Neural progenitor cell (in vitro differentiated cells): Measurements from ENCODE around the gene RTL10. TPM values are rescaled to one million over a fixed set of nuclear protein-coding genes. Genes with fewer than 3 reads are reported as not detected.
"Not testable (repeated sequence)": the region's sequence is repeated elsewhere in the genome, so short reads cannot be mapped to it uniquely, and the experiment has no call there.

Experiments used
- DNase-seq: peaks from one replicate; pipeline ENCODE4 v3.0.0-alpha.2; 2016; ENCODE audit warnings: low spot score
- H2AFZ ChIP-seq: fragments of 200-600 bp; sonication (generic); replicated peaks from 2 replicates; pipeline ENCODE4 v1.6.1; 2016; ENCODE audit warnings: antibody characterized with exemption
- H3F3A ChIP-seq: fragments of 200-600 bp; sonication (generic); 2 replicates; pipeline ENCODE4 v1.6.1; 2016; ENCODE audit warnings: antibody characterized with exemption, low read depth
- H3K27ac ChIP-seq: fragments of 200-600 bp; sonication (generic); 2 replicates; pipeline ENCODE4 v1.5.1; 2016; ENCODE audit warnings: mild to moderate bottlenecking
- H3K27me3 ChIP-seq: fragments of 200-600 bp; sonication (generic); 2 replicates; pipeline ENCODE4 v1.6.1; 2016; ENCODE audit warnings: mild to moderate bottlenecking, moderate library complexity
- H3K36me3 ChIP-seq: fragments of 200-600 bp; sonication (generic); 2 replicates; pipeline ENCODE4 v1.5.1; 2016
- H3K4me1 ChIP-seq: fragments of 200-600 bp; sonication (generic); 2 replicates; pipeline ENCODE4 v1.6.1; 2016; ENCODE audit warnings: mixed run types
- H3K4me2 ChIP-seq: fragments of 200-600 bp; sonication (generic); 2 replicates; pipeline ENCODE4 v1.6.1; 2016
- H3K4me3 ChIP-seq: fragments of 200-600 bp; sonication (generic); 2 replicates; pipeline ENCODE4 v1.5.1; 2016
- H3K79me2 ChIP-seq: fragments of 200-600 bp; sonication (generic); 2 replicates; pipeline ENCODE4 v1.6.1; 2016; ENCODE audit warnings: low read depth
- H3K9ac ChIP-seq: fragments of 200-600 bp; sonication (generic); 2 replicates; pipeline ENCODE4 v1.6.1; 2016
- H3K9me3 ChIP-seq: fragments of 200-600 bp; sonication (generic); 2 replicates; pipeline ENCODE4 v1.5.1; 2016; ENCODE audit warnings: low read depth
- H4K20me1 ChIP-seq: fragments of 200-600 bp; sonication (generic); 2 replicates; pipeline ENCODE4 v1.6.1; 2016; ENCODE audit warnings: low read depth
- H3K27ac Mint-ChIP-seq: 3 replicates; pipeline ENCODE4 v1.8.0; 2021; ENCODE audit warnings: mixed read lengths
- H3K27me3 Mint-ChIP-seq: 2 replicates; pipeline ENCODE4 v1.8.0; 2022; ENCODE audit warnings: low read depth, mild to moderate bottlenecking, inconsistent platforms, moderate library complexity, mixed read lengths; ENCODE audit not compliant: insufficient read depth
- H3K36me3 Mint-ChIP-seq: 3 replicates; pipeline ENCODE4 v1.8.0; 2021; ENCODE audit warnings: mixed read lengths
- H3K4me1 Mint-ChIP-seq: 3 replicates; pipeline ENCODE4 v1.8.0; 2021; ENCODE audit warnings: mixed read lengths
- H3K4me3 Mint-ChIP-seq: 3 replicates; pipeline ENCODE4 v1.8.0; 2021; ENCODE audit warnings: mild to moderate bottlenecking, moderate library complexity, mixed read lengths
- H3K9me3 Mint-ChIP-seq: 3 replicates; pipeline ENCODE4 v1.8.0; 2020; ENCODE audit warnings: mixed read lengths
- CTCF ChIP-seq: fragments of 200-600 bp; sonication (generic); IDR thresholded peaks from 2 replicates; pipeline ENCODE4 v1.5.1; 2017; ENCODE audit warnings: antibody characterized with exemption, mild to moderate bottlenecking
- EZH2 ChIP-seq: fragments of 200-600 bp; sonication (generic); IDR thresholded peaks from 2 replicates; pipeline ENCODE4 v1.6.1; 2017; ENCODE audit warnings: antibody characterized with exemption, mild to moderate bottlenecking, moderate library complexity
- EZH2phosphoT487 ChIP-seq: fragments of 200-600 bp; sonication (generic); IDR thresholded peaks from 2 replicates; pipeline ENCODE4 v1.6.1; 2017; ENCODE audit warnings: antibody characterized with exemption
- total RNA-seq: library from RNA; depleted of rRNA; stranded (reverse); fragments of >200 nt; gene quantifications from 2 replicates; pipeline ENCODE4 v1.2.3, GENCODE V29; 2015; ENCODE audit warnings: low replicate concordance

Gene RTL10
- total RNA-seq, 1 donor from 2014 or later: 7.3 TPM

GRCh38 chr22:19885841-19886592 lies 31.3 kb upstream of the RTL10 start:
- no peak overlapping the region for H3K27ac ChIP-seq
- TF ChIP-seq EZH2 (no peak), CTCF (no peak), EZH2phosphoT487 (no peak)

GRCh38 chr22:19884954-19885751 lies 30.5 kb upstream of the RTL10 start:
- H3K36me3 Mint-ChIP-seq: no peaks in the 10 kb centered on the region
- no peaks in the 10 kb centered on the region for H3K9me3 Mint-ChIP-seq
- H3K4me1 Mint-ChIP-seq: peaks cover 34% of the 10 kb centered on the region
- H3K4me3 ChIP-seq: no peak overlapping the region
- peaks cover 8% of the 10 kb centered on the region for H3F3A ChIP-seq
- no peaks in the 10 kb centered on the region for H3K9me3 ChIP-seq
- DNase-seq: no peak
- no peak overlapping the region for H2AFZ ChIP-seq
- no peaks in the 10 kb centered on the region for H3K36me3 ChIP-seq
- no peaks in the 10 kb centered on the region for H4K20me1 ChIP-seq
- peak overlapping the region; percentile 57 for H3K27ac Mint-ChIP-seq
- no peak overlapping the region for H3K9ac ChIP-seq
- H3K27ac ChIP-seq: no peak overlapping the region
- peaks cover 20% of the 10 kb centered on the region for H3K27me3 ChIP-seq
- H3K4me1 ChIP-seq: peaks cover 22% of the 10 kb centered on the region
- no peak overlapping the region for H3K4me3 Mint-ChIP-seq
- no peaks in the 10 kb centered on the region for H3K79me2 ChIP-seq
- peaks cover 7% of the 10 kb centered on the region for H3K27me3 Mint-ChIP-seq
- no peak overlapping the region for H3K4me2 ChIP-seq
- TF ChIP-seq EZH2 (no peak), EZH2phosphoT487 (no peak), CTCF (no peak)

More at GRCh38 chr22:19885841-19886592, 31.3 kb upstream of the RTL10 start:
- Histone ChIP-seq H3K4me1 (peaks cover 21% of the 10 kb centered on the region), H3K4me2 (no peak overlapping the region), H3K4me3 (no peak overlapping the region), H3K9me3 (no peaks in the 10 kb centered on the region), H3K27me3 (peaks cover 20% of the 10 kb centered on the region), H3K36me3 (no peaks in the 10 kb centered on the region), H3K9ac (no peak overlapping the region), H3K79me2 (no peaks in the 10 kb centered on the region), H4K20me1 (no peaks in the 10 kb centered on the region), H3F3A (peaks cover 3% of the 10 kb centered on the region), H2AFZ (no peak overlapping the region)
- H3K36me3 Mint-ChIP-seq: no peaks in the 10 kb centered on the region
- no peak for DNase-seq
- H3K4me3 Mint-ChIP-seq: no peak overlapping the region
- H3K4me1 Mint-ChIP-seq: peaks cover 29% of the 10 kb centered on the region
- H3K27ac Mint-ChIP-seq: peak overlapping the region; percentile 57
- no peaks in the 10 kb centered on the region for H3K9me3 Mint-ChIP-seq
- peaks cover 10% of the 10 kb centered on the region for H3K27me3 Mint-ChIP-seq

GRCh38 chr22:19884161-19884953 lies 29.7 kb upstream of the RTL10 start:
- no peaks in the 10 kb centered on the region for H3K9me3 Mint-ChIP-seq
- Histone ChIP-seq H3K9me3 (no peaks in the 10 kb centered on the region), H3K4me2 (no peak overlapping the region), H3K36me3 (no peaks in the 10 kb centered on the region), H3K4me3 (no peak overlapping the region), H3F3A (peaks cover 8% of the 10 kb centered on the region), H3K27me3 (peaks cover 13% of the 10 kb centered on the region), H4K20me1 (no peaks in the 10 kb centered on the region), H3K9ac (no peak overlapping the region), H3K4me1 (peaks cover 22% of the 10 kb centered on the region), H3K27ac (no peak overlapping the region), H3K79me2 (no peaks in the 10 kb centered on the region), H2AFZ (no peak overlapping the region)
- TF ChIP-seq CTCF (no peak), EZH2phosphoT487 (no peak), EZH2 (no peak)
- H3K27ac Mint-ChIP-seq: no peak overlapping the region
- peaks cover 31% of the 10 kb centered on the region for H3K4me1 Mint-ChIP-seq
- H3K36me3 Mint-ChIP-seq: no peaks in the 10 kb centered on the region
- peaks cover 7% of the 10 kb centered on the region for H3K27me3 Mint-ChIP-seq
- DNase-seq: no peak
- H3K4me3 Mint-ChIP-seq: no peak overlapping the region

GRCh38 chr22:19883446-19883845 lies 28.8 kb upstream of the RTL10 start:
- peaks cover 22% of the 10 kb centered on the region for H3K4me1 ChIP-seq
- not testable (repeated sequence) for H3K9me3 Mint-ChIP-seq, H3K36me3 Mint-ChIP-seq, H2AFZ ChIP-seq, H3K36me3 ChIP-seq, DNase-seq, H3K27ac ChIP-seq, H4K20me1 ChIP-seq, H3K27me3 Mint-ChIP-seq, H3K79me2 ChIP-seq, H3K9me3 ChIP-seq, H3F3A ChIP-seq, H3K4me3 Mint-ChIP-seq, H3K27ac Mint-ChIP-seq, H3K4me3 ChIP-seq, H3K9ac ChIP-seq, H3K4me2 ChIP-seq
- peaks cover 13% of the 10 kb centered on the region for H3K27me3 ChIP-seq
- H3K4me1 Mint-ChIP-seq: peaks cover 38% of the 10 kb centered on the region
